ENCODE measurements around the gene CAMKK1.

DNA sequence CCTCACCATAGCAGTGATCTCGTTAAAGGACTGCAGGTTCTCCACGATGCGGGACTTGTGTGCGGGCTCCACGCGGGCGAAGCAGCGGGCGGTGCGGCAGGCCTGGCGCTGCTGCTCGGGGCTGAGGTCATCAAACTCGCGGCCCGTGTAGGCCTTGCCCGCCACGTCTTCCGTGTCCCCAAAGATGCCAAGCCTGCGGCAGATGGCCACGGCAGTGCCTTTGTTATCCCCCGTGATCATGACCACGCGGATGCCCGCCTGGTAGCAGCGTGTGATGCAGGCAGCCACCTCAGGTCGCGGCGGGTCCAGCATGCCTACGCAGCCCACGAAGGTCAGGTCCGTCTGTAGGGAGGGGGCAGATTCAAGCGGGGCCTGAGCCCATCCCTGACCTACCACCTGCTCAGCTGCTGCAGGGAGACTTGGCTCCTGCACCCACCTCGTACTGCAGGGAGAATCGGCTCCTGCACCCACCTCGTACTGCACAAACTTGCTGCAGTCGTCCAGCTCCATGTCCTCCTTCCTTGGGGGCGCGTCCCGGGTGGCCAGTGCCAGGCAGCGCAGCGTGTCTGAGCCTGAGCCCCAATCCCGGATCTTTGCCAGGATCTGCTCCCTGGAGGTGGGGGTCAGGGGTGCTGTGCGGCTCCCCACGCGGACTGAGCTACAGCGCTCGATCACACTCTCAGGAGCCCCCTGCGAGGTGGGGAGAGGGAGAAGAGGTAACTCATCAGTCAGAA, 48.3 kb upstream of the CAMKK1 start:
- TF ChIP-seq, protein P1, sequence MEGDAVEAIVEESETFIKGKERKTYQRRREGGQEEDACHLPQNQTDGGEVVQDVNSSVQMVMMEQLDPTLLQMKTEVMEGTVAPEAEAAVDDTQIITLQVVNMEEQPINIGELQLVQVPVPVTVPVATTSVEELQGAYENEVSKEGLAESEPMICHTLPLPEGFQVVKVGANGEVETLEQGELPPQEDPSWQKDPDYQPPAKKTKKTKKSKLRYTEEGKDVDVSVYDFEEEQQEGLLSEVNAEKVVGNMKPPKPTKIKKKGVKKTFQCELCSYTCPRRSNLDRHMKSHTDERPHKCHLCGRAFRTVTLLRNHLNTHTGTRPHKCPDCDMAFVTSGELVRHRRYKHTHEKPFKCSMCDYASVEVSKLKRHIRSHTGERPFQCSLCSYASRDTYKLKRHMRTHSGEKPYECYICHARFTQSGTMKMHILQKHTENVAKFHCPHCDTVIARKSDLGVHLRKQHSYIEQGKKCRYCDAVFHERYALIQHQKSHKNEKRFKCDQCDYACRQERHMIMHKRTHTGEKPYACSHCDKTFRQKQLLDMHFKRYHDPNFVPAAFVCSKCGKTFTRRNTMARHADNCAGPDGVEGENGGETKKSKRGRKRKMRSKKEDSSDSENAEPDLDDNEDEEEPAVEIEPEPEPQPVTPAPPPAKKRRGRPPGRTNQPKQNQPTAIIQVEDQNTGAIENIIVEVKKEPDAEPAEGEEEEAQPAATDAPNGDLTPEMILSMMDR (IDR thresholded peaks at IDR 0.05; ENCODE audit: insufficient read depth, low read depth, low read length), result no peak
- no peak for TF ChIP-seq EZH2 (IDR thresholded peaks at IDR 0.05; ENCODE audit: insufficient read depth, low read length)

Measured in astrocyte (in vitro differentiated cells and primary cell).